Posterior vena cava (tissue), 2 donors: ENCODE results near the gene ZNF367. TPM values are rescaled to one million over a fixed set of nuclear protein-coding genes. Genes with fewer than 3 reads are reported as not detected.

Experiments used
- DNase-seq: peaks from one replicate; pipeline ENCODE4 v3.0.0-alpha.2; 2020; ENCODE audit warnings: low spot score
- intact Hi-C, 2 donors: fragments of 100-400 bp; cut with DNase I; formaldehyde crosslinking; loops; one replicate each; pipeline versions ENCODE4 v1.14.1 to v1.14.2; 2022 to 2023
- total RNA-seq, 2 donors: library from RNA; stranded (reverse); fragmentation: NEBNext Ultra II Directional; extraction: Animal tissue kit (Norgen Biotek cat#: 25700); gene quantifications; one replicate each; pipeline ENCODE4 v1.2.1, GENCODE V29; 2021
- donor health status: DM: yes; HTN: yes; CAD: no.
- donor health status: DM: yes; HTN: yes; CAD: no.

Gene ZNF367
- total RNA-seq, 2 donors from 2014 or later: 1.1 to 2.3 TPM

- intact Hi-C loops: no loop called here
- no peak for DNase-seq
Measured at GRCh38 chr9:96413302-96414221, 4.6 kb downstream of the ZNF367 start.

GRCh38 chr9:96412174-96412913 lies 5.8 kb downstream of the ZNF367 start:
- intact Hi-C loops: no loop called here
- DNase-seq: no peak

GRCh38 chr9:96411129-96411838 lies 6.9 kb downstream of the ZNF367 start:
- no peak for DNase-seq
- intact Hi-C loops: no loop called here

DNA sequence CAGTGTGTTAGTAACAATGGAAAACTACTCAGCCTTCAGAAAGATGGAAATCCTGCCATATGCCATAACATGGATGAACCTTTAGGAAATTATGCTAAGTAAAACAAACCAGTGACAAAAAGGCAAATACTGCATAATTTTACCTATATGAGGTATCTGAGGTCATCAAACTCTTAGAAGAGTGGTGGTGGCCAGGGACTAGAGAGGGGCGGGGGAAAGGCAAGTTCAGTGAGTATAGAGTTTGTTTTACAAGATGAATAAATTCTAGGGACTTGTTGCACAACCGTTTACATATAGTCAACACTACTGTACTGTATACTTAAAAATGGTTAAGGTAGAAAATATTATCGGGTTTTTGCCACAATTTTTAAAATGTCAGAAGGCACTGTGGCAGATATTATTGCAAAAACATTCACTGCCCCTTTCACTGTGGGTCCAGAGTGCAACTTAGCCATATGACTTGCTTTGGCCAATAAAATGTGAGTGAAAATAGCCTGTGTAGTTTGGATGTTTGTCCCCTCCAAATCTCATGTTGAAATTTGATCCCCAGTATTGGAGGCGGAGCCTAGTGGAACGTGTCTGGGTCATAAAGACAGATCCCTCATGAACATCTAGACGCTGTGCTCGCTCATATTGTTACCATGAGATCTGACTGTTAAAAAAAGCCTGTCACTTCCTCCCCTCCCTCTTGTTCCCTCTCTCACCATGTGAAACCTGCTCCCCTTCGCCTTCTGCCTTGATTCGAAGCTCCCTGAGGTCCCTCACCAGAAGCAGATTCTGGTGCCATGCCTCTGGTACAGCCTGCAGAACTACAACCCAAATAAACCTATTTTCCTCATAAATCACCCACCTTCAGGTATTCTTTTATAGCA lies 9.5 kb downstream of the ZNF367 start:
- intact Hi-C loops: no loop called here
- DNase-seq: no peak

- no peak for DNase-seq
Measured at GRCh38 chr9:96400132-96400910, 17.8 kb downstream of the ZNF367 start.

DNA sequence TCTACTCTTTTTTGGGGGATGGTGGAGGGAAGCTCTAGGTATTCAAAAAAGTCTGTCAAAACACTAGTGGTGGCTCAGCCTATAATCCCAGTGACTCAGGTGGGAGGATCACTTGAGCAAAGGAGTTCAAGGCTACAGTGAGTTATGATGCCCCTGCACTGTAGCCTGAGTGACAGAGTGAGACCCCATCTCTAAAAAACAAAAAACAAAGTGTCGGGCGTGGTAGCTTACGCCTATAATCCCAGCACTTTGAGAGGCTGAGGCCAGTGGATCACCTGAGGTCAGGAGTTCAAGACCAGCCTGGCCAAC lies 18.9 kb downstream of the ZNF367 start:
- intact Hi-C loops: no loop called here

More at GRCh38 chr9:96400132-96400910, 17.8 kb downstream of the ZNF367 start:
- intact Hi-C loops: no loop called here

GRCh38 chr9:96398582-96399324 lies 19.4 kb downstream of the ZNF367 start:
- DNase-seq: no peak
- intact Hi-C loops: no loop called here

More for the DNA sequence above, 18.9 kb downstream of the ZNF367 start:
- DNase-seq: no peak

GRCh38 chr9:96395964-96396363 lies 22.2 kb downstream of the ZNF367 start:
- no peak for DNase-seq
- intact Hi-C loops: no loop called here

DNA sequence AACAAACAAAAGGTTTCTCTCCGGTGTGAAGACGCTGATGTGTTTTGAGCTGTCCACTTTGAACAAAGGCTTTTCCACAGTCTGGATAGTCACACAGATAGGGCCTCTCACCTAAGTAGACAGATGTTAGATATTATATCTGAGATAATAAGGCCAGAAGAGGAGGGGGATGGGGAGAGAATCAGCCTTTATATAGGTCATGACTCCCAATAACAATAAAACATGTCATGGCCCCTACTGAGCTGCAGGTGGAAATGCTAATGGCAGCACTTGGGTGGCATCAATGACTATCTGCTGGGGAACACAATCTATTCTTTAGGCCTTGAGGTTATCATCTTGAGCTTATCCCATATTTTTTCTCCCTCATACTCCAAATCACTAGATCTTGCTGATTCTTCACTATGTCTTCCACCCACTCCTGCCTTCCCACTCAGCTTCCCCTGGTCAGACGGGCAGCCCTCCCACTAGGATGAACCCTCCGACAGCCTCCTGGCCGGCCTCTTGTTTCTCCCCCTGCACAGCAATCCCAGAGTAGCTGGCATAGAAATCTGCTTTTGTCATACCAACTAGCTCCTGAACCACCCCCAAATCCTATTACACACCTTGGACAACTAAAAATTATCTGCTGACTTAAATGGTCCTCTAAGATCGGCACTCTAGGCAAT lies 23.2 kb downstream of the ZNF367 start:
- no peak for DNase-seq
- intact Hi-C loops: no loop called here

DNA sequence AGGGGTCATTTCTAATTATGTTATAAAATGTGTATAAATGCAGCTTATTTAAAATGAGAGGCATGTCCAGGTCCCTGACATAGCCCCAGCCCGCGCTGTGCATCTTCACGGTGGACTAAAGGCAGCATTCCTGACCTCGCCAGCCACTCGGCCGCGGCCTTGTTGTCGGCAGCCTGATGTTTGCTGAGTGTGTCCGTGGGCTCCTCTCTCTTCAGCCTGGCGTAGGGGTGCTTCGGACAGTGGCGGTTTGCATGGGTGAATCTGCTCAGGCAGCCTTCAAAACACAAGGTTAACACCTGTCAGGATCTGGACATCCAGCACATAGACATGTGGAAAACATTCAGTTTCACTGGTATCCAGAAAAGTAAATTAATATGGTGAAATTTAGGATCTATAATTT lies 25.9 kb downstream of the ZNF367 start:
- no peak for DNase-seq
- intact Hi-C loops: no loop called here

DNA sequence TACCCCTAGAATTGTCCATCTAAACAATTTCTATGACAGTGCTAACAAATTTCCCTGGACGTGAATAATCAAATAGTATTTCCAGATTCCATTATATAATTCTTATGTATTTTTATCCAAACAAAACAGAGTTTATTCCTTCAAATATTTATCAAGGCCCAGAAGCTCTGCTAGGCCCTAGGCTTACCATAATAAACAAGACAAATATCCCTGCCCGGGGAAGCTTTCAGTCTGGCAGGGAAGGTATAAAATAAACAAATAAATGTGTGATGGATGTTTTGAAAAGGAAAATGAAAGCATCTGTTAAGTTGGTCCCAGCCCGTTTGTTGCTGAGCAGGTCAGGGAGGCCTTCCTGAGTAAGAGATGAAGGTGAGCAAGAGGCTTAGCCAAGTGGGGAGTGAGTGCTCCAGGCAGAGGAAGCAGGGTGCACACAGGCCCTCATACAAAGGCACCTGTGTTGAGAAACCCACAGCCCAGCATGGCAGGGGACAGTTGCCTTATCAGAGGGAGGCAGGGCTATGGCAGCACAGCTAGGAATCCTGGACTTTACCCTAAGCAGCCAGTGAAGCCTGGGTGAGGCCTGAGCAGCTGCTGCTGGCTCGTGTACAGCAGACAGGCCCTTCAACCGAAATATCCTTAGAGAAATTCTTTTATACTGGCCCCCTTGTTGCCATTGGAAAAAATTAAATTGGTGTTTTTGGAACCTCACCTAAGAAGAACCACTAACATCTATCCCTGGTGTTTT lies 27.0 kb downstream of the ZNF367 start:
- intact Hi-C loops: no loop called here
- DNase-seq: no peak

DNA sequence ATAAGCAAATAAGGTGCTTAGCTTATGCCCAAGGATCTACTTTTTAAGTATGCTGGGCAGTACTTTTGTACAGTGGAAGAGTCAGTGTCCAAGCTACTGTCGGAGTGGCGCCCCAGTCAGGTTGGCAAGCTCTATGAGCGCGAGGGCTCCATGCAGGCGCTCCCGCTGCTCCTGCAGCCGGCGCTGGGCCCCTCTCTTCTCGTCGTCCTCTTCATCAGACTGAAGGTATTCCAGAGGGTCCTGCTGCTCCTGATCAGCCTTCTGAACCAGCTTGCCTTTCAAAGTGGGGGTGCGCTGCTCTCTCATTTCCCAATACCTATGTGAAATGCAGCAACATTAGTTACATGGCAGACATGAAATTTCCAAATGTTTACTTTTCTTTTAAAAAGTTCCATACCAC lies 30.0 kb downstream of the ZNF367 start:
- DNase-seq: no peak
- intact Hi-C loops: no loop called here

GRCh38 chr9:96386157-96386556 lies 32.0 kb downstream of the ZNF367 start:
- intact Hi-C loops: no loop called here
- no peak for DNase-seq

DNA sequence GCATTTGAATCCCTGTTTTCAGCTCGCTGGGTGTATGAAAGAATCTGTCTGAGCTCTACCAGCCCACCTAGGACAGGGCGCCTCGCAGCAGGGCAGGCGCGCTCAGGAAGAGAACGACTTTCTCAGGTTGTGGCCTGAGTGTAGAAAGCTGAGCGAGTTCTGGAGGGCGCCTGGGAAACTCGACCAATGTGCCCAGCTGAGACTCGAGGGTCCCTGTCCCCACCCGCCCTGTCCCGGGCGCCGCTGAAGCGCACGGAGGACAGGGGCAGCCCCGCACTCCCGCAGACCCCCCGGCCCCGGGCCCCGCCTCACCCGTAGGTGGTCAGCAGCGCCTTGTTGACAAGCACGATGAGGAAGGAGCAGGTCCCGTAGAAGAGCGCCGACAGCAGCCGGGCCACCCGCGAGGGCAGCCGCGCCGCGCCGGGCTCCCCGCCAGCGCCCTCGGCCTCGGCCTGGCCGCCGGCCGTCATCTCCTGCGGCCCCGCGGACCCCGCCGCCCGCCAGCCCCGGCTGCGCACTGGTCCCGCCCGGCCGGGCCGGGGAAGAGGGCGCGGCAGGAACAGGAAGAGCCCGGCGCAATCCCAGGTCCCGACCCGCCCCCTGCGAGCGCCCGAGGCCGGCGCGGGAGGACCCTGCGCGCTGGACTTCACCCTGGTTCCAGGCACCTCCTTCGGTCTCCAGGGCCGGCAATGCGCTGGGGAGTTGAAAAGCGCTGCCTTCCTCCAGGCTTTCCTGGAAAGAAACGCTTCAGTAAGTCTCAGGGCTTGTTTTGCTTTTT lies 34.8 kb downstream of the ZNF367 start, which contains the start of gene SLC35D2:
Gene SLC35D2, minus strand, starts transcription at position 547 of the 778 bp plus-strand sequence. Its CDS starts 77 bp downstream, at position 470.
- intact Hi-C loops: no loop called here
- DNase-seq: peak; percentile 89

- intact Hi-C loops: no loop called here
Measured at GRCh38 chr9:96382839-96383164, 35.4 kb downstream of the ZNF367 start.

DNA sequence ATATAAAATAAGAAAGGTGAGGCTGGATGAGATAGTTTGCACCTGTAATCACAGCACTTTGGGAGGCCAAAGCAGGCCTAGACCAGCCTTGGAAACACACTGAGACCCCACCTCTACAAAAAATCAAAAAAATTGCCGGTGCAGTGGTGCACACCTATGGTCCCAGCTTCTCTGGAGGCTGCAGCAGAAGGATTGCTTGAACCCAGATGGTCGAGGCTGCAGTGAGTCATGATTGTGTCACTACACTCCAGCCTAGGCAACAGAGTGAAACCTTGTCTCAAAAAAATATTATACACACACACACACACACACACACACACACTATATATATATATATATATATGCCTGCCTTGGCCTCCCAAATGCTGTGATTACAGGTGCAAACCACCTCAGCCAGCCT lies 36.0 kb downstream of the ZNF367 start:
- DNase-seq: no peak
- intact Hi-C loops: no loop called here

More at GRCh38 chr9:96382839-96383164, 35.4 kb downstream of the ZNF367 start:
- no peak for DNase-seq
